HFF-Myc (cell line): Measurements from ENCODE around the gene KCP.

Experiments
- DNase-seq: peaks from one replicate; pipeline ENCODE4 v3.0.0-alpha.2; 2011; ENCODE audit warnings: low read depth; ENCODE audit errors: extremely low read depth
- H3K4me3 ChIP-seq: replicated peaks from 2 replicates; pipeline ENCODE4 v1.5.1; 2011; ENCODE audit warnings: low read depth, mild to moderate bottlenecking, control low read depth, low read length
- TF ChIP-seq, protein P1 (sequence below): IDR thresholded peaks from 2 replicates; pipeline ENCODE4 v1.5.1; 2012; ENCODE audit warnings: mild to moderate bottlenecking, low read depth, low read length, control low read depth; ENCODE audit errors: missing control alignments

Gene KCP

DNA sequence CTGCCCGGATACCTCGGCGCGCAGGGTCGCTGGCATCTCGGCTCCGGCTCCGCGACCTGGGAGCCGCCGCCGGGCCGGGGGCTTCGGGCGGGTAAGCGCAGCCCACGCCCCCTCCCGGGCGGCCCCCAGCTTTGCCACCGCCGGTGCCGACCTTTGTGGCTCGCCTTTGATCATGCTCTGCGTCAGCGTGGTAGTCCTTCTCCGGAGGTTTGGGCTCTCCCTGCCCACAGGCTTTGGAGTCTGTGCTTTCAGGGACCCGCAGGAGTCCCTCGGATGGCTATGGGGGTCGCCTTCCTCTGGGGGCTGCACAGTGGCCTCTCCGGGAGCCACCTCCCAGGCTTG, 40.6 kb downstream of the KCP start:
- H3K4me3 ChIP-seq: peak overlapping the region; percentile 37
- TF ChIP-seq, protein P1, sequence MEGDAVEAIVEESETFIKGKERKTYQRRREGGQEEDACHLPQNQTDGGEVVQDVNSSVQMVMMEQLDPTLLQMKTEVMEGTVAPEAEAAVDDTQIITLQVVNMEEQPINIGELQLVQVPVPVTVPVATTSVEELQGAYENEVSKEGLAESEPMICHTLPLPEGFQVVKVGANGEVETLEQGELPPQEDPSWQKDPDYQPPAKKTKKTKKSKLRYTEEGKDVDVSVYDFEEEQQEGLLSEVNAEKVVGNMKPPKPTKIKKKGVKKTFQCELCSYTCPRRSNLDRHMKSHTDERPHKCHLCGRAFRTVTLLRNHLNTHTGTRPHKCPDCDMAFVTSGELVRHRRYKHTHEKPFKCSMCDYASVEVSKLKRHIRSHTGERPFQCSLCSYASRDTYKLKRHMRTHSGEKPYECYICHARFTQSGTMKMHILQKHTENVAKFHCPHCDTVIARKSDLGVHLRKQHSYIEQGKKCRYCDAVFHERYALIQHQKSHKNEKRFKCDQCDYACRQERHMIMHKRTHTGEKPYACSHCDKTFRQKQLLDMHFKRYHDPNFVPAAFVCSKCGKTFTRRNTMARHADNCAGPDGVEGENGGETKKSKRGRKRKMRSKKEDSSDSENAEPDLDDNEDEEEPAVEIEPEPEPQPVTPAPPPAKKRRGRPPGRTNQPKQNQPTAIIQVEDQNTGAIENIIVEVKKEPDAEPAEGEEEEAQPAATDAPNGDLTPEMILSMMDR: no peak

DNA sequence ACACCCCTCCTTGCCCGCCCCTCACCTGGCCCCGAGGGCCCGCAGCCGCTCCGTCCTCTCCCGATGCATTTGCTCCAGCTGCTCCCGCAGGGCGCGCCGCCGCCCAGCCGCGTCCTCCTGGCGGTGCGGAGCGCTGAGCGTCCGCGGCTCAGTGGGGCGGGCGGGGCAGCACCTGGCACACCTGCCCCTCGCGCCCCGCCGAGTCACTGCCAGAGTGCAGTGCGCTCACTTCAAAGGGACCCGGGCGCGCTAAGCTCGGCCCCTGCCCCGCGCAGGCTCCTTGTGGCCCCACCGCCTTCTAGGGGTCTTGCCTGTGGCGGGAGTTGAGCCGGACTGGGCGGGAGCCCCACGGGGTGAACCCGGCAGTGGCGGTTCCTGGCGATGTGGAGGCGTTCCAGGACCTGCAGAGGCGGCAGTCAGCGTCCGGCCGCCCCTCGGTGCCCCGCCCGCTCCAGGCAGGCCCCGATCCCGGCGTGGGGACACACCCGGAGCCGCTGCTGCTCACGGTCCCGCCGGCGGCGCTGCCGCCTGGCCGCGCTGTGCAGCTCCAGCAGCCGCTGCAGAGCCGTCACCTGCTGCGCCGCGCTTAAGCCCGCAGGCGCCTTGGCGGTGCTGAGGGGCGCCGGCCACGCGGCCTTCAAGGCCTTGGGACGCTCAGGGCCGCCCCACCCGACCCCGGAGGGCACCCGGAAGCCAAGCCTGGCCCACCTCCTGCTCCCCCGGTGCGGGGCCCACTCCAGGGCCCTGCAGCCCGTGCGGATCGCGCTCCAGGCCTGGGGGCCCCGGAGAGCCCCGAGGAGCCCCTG, 41.2 kb downstream of the KCP start:
- peak overlapping the region; percentile 37 for H3K4me3 ChIP-seq
- DNase-seq: no peak

More for the DNA sequence above, 40.6 kb downstream of the KCP start:
- no peak for DNase-seq

DNA sequence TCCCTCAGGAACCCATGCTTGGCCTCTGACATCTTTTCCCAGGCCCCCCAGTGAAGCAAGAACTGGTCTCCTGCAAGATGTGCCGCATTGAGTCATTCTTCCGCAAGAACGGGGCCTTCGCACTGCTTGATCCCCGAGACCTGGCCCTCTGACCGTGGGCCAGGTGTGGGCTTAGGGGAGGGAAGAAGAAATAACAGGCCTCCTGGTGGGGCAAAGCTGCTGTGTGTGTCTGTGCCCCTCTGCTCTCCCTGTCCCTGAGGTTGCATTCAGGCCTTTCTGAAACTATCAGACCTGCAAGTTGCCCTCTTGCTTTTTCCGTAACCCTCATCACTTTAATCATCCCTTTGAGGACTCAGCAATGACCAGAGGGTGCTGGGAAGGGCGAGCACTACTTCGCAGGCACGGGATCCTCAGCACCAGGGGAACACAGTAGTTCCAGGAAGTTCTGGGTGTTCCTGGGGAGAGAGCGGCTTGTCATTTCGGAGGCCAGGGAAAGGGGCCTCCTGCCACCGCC, 41.8 kb downstream of the KCP start:
- TF ChIP-seq, protein P1: no peak
- DNase-seq: no peak
- no peak overlapping the region for H3K4me3 ChIP-seq

More for the DNA sequence above, 41.2 kb downstream of the KCP start:
- TF ChIP-seq, protein P1: no peak

DNA sequence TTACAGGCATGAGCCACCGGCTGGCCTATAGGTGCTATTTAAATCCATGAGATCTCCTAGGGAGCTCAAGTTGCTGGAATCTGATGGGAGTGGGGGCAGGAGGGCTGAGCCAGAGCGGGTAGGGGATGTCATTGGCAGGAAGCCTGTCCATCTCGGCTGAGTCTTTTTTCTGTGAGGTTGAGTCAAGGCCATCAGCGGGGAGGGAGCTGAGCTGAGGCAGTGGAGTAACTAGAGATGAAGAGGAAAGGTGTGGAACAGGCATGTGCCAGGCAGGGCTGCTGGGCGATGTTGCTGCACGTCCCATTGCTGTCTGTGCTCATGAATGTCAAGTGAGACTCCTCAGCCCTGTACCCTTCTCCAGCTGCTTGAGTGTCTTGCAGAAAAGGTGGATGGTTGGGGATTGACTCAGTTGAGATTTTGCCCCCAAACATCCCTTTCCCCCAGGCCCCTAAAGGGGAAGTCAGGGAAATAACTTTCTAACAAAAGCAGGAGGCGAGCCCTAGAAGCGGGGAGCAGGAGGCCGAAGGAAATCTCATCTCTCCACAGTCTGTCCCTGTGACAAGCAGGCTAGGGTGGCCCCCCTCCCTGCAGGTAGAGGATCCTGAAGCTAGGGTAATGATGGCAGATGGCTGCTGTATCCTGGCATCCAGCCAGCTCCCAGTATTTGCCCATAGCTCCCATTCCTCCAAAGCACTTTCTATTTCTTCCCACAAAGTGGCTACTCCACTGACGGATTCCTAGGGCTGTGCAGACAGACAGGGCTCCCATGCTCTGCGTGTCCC, 42.5 kb downstream of the KCP start:
- H3K4me3 ChIP-seq: no peak overlapping the region
- no peak for DNase-seq
- TF ChIP-seq, protein P1: no peak

DNA sequence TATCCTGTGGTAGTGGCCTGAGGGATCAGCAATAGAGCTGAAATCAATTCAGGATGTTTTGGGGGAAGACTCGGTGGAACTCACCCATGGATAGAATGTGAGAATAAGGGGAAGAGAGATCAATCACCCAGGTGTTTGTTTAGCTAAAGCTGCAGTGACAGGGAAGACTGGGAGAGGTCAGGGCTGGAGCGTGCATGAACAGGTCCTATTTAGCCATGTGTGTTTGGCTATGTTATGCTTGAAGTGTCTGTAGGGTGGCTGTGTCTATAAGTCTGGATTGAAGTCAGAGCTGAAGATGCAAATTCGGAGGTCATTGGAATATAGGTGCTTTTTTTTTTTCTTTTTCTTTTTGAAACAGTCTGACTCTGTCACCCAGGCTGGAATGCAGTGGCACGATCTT, 43.3 kb downstream of the KCP start:
- TF ChIP-seq, protein P1: no peak
- no peak overlapping the region for H3K4me3 ChIP-seq

DNA sequence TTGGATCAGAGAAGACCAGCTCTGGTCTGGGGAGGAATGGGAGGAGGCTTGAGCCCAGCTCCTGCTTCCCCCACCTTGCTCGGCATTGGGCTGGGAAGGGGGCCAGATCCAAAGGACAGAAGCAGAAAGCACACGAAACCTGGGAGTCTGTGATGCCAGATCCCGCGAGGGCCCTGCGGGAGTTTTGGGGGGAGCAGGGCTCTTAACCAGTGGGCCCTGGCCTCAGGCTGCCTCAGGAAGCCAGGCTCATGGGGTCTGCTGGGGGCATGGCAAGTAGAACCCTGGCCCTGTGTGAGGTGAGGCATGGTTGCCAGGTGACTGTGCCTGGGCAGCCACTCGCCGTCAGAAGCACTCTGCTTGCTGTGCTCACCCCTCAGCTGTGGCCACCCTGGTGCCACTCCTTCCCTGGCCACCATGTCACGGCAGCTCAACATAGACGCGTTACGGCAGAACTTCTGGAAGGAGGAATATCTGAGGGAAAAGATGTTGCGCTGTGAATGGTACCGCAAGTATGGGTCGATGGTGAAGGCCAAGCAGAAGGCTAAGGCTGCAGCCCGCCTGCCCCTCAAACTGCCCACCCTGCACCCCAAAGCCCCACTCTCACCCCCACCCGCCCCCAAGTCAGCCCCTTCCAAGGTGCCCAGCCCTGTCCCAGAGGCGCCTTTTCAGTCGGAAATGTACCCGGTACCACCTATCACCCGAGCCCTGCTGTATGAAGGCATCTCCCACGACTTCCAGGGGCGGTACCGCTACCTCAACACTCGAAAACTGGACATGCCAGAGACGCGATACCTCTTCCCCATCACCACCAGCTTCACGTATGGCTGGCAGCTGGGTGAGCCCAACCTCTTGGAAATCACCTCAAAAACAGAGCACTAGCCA, 44.3 kb downstream of the KCP start:
- TF ChIP-seq, protein P1: no peak
- no peak for DNase-seq
- no peak overlapping the region for H3K4me3 ChIP-seq

More for the DNA sequence above, 43.3 kb downstream of the KCP start:
- DNase-seq: no peak
